COLO829 (cell line): ENCODE data around the gene SASS6.

Experiments
- DNase-seq: peaks from one replicate; pipeline ENCODE4 v3.0.0; 2012; ENCODE audit warnings: low spot score

Gene SASS6

DNA sequence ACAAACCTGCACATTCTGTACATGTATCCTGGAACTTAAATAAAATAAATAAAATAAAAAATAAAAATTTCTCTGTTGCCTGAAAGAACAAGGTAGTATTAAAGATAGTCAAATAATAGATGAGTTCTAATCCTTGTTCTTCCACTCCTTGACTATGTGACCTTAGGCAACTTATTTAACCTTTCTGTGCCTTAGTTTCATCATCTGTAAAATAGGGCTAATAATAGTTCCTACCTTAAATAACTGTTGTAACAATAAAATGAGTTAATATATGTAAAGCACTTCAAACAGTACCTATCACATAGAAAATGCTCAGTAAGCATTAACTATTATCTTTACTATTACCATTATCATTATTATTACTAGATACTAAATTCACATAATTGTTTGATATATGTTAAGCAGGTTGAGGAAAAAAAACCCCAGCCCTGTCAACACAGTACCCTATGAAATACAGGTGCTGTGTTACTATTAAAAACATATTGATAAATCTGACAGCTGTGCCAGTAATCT, 23.1 kb downstream of the SASS6 start:
- no peak for DNase-seq

GRCh38 chr1:100107696-100108095, 25.0 kb downstream of the SASS6 start:
- peak; percentile 1 for DNase-seq

GRCh38 chr1:100101564-100101963, 31.2 kb downstream of the SASS6 start:
- no peak for DNase-seq

DNA sequence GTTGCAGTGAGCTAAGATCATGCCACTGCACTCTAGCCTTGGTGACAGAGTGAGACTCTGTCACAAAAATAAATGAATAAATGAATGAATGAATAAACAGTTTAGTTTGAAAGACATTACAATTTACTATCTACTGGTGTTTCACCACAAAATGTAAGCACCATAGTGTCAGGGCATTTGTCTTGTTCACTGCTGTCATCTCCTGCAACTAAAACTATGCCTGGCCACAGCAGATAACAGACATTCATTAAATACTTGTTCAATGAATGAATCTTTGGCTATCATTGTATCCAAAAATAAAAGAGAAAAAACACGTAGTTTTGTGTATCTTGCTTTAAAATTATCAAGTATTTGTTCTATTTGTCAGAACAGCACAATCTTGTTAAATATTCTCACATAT, 32.5 kb downstream of the SASS6 start:
- no peak for DNase-seq

GRCh38 chr1:100090471-100090870, 42.3 kb downstream of the SASS6 start:
- DNase-seq, result no peak

DNA sequence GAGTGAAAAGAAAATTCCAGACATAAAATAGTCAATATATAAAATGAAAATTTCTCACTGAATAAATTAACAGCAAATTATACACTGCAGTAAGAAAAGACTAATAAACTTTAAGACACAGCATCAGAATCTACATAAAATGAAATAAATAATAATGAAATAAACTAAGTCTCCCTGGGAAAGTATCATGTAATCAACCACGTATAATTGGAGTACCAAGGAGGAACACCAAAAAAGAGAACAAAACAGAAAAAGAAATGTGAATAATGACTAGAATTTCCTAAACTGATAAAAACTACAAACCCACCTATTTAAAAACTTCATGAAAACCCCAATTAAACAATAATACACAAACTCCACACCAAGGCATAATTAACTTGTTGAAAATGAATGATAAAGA, 43.6 kb downstream of the SASS6 start:
- DNase-seq, result no peak

DNA sequence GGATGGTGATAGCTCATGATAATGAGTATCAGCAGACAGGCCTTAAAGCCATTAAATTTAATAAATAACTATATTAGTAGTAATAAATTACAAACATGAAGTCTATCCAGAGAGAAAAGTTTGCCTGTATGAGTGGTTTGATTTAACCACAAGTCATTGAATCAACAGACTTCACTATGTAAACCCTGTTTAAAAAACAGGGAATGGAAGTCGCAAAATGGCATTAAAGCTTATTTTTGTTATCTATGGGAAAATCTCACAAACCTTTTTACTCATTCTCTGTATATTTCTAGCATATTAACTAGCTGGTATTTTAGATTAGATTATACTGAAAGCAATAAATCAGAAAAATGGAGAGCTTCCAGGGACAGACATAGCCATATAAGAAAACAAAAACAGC, 45.3 kb downstream of the SASS6 start:
- no peak for DNase-seq

DNA sequence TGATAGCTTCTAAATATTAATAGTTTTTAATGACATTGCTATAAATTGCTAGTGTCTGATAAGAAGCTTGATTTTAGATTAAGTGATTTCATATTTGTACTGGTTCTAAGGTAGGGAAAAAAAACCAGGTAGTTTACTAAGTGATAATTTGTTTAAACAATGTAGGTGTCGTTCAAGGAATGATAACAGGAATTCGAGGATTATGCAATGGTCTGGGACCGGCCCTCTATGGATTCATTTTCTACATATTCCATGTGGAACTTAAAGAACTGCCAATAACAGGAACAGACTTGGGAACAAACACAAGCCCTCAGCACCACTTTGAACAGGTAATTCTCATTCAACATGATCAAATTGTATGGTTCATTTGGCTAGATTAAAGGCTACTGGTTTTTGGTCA, 52.4 kb downstream of the SASS6 start:
- no peak for DNase-seq

- no peak for DNase-seq
Observed at GRCh38 chr1:100077531-100077930, 55.2 kb downstream of the SASS6 start.

GRCh38 chr1:100076744-100077143, 56.0 kb downstream of the SASS6 start:
- no peak for DNase-seq

DNA sequence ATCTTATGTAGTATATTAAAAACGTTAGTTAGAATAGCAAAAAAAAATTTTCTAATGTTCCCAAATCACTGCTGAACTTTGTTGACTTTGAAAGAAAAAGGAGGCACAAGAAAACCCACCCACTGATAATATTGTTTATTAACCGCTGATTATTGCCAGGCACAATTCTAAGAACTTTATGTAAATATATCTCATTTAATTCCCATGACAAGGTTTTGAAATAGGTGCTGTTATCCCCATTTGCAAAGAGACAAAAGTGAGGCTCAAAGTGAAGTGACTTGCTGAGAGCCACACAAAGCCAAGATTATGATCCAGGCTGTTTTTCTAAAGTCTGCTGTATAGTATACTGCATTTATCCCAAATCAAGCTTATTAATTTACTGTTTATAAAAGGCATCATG, 56.4 kb downstream of the SASS6 start:
- no peak for DNase-seq

DNA sequence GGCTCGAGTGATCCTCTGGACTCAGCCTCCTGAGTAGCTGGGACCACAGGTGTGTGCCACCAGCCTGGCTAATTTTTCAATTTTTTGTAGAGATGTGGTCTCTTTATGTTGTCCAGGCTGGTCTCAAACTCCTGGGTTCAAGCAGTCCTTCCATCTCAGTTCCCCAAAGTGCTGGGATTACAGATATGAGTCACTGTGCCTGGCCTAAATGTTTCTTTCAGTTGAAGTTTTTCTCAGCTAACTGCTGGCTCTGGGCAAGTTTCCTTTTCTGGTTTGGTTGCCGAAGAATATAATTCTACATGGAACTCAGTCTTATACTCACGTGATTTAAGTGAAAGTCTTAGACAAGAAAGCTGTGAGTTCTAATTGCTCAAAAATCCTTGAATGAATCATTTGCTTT, 57.0 kb downstream of the SASS6 start:
- DNase-seq, result no peak

DNA sequence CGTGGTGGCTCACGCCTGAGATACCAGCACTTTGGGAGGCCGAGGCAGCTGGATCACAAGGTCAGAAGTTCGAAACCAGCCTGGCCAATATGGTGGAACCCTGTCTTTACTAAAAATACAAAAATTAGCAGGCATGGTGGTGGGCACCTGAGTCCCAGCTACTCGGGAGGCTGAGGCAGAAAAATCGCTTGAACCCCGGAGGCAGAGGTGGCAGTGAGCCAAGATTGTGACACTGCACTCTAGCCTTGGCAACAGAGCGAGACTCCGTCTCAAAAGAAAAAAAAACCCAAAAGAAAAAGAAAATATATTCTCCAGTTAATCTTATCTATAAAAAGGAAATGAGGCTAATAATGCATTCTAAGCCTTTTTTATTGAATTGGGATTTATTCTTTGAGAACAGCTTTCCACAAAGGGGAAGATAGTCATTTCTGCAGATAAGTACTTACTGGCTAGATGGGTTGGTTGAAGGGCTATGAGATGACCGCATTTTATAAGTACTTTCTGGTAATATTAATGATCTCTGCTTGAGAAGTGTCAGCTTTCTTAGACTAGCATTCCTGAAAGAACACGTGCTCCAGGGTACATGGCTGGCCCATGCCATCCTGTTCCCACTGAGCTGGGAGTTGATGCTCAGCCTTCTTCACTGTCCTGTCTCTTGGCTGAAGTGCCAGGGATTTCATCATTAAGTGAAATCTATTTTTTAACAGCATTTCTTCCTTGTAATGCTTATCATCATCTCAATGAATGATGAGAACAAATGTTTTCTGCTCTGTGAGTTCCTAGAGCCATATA, 57.9 kb downstream of the SASS6 start:
- DNase-seq, result no peak

DNA sequence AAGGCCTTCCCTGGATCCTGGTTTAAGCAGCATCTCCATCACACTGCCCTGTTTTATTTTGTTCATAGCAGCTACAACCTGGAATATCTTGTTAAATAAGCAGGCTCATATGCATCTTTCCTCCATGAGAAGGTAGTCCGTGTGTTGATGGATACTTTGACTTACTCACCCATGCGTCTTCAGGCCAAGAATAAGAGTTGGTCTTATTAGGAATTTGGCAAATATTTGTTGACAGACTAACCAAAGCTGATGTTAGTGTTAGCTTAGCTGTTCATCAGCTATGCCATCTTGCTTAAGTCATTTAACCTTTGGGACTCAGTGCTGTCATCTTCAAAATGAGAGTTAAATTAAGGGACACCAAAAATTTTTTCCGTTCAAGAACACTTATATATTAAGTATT, 59.2 kb downstream of the SASS6 start:
- no peak for DNase-seq

DNA sequence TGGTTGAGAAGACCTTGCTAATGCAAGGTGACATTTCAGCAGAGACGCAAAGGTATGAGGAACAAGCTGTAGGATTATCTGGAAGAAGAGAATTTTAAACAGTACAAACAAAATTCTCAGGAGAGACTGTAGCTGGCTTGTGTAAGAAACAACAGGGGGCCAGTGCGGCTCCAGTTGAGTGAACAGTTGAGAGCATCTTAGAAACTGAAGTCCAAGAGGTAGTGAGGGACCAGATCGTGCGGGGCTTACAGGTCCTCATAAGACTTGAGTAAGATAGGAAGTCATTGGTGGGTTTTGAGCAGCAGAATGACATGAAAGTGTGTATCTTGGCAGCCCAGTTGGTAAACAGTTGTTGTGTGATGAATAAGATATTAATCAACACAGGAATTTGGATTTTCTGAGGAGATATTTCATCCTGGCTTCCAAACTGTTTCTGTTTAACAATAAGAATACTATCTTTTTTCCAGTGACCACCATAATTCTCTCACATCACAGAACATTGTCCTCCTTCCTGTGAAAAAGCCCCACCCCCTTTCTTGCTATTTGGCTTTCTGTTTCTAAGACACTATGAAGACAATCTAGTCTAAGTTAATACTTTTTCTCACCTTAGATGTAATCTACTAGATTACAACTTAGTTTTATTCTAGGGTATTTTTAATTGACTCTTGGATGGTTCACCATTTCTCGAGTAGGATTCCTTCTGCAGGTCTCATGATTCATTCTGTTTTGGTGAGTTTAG, 62.4 kb downstream of the SASS6 start:
- DNase-seq, result no peak

- no peak for DNase-seq
Observed at GRCh38 chr1:100065969-100066227, 66.8 kb downstream of the SASS6 start.

DNA sequence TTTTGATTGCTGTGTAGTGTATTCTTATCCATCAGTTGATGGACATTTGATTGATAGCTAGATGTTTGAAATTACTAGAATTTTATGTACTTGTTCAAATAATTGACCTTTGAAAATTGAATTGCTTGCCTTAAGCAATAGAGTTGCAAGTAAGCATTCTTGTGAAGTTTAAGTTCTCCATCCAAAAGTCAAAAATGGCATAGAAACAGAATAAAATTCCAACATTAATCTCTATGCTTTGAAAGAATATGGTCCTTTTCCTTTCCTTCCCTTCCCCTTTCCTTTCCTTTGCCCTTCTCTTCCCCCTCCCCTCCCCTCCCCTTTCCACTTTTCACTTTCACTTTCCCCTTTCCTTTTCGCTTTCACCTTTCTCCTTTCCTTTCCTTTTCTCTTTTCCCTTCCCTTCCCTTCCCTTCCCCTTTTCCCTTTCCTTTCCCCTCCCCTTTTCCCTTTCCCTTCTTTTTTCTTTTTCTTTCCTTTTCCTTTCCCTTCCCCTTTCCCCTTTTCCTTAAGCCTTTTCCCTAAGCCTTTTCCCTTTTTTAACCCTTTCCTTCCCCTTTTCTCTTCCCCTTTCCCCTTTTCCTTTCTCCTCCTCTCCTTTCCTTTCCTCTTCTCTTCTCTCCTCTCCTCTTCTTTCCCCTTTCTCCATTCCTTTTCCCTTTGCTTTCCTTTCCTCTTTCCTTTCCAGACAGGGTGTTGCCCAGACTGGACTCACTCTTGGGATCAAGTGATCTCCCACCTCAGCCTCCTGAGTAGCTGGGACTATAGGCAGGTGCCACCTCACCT, 67.4 kb downstream of the SASS6 start:
- DNase-seq, result no peak

DNA sequence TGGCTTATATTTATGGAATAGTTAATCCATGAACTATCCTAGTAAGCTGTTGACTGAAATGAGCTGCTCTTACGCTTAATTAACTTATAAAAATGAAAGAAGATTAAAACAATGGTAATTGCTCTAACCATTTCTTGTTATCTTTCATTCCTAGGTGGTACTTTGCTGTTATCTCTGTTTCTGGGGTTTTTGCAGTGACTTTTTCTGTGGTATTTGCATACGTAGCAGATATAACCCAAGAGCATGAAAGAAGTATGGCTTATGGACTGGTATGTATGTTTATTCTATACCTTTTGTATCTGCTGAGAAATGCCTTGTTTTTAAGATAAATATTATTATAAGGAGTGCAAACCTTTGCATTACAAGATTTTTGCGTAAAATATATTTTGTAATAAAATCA, 71.0 kb downstream of the SASS6 start:
- no peak for DNase-seq

- no peak for DNase-seq
Observed at GRCh38 chr1:100053727-100054126, 79.0 kb downstream of the SASS6 start.

DNA sequence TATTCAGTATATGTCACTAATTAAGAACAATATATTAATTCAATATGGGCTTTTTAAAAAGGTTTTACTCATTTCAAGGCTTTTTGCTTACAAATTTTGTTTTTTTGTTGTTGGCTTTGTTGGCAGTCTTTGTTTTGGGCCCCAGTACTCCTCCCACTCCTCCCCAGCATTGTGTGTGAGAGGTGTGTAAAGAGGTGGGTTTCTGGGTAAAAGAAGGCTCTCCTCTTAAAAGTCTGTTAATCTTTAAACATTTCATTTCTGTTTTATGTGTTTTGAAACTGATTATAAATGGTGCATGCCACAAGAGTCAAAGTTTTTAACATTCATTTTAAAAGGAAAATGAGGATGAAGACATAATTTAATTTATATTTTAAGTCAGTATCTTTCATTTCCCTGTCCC, 79.6 kb downstream of the SASS6 start:
- no peak for DNase-seq

DNA sequence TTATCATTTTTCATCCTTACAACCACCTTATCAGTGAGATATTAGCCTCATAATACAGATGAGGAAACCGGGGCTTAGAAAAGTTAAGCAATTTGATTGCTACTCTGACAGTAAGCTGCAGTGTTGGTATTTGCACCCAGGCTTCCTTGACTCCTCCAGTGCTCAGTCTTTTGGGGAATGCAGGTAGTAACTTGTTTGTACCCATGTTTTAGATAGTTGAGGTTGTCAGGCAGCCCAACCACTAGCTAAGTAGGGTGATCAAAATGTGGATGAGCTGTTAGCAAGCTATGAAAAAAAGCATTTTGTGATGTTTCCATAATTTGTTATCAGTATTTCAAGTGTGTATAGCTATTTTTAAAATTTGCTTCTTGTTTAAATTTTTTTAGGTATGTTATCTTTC, 80.8 kb downstream of the SASS6 start:
- no peak for DNase-seq

- DNase-seq, result no peak
Observed at GRCh38 chr1:100051401-100051800, 81.3 kb downstream of the SASS6 start.

DNA sequence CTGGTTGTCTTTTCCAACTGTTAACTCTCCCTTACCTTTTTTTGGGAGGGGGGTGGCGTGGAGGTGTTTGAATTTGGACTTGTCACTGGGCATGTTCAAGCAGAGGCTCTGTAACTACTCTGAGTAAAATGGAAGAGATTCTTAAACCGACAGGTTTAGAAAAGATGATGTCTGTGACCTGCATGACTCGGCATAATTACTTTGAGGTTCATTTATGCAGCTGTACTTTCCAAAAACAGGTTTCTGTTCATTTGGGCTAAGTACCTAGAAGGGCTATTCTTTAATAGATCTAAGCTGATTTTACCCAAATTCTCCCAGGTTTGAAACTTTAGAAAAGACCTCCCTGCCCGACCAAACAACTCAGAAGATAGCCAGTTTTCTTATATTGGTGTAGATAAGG, 82.6 kb downstream of the SASS6 start:
- DNase-seq, result no peak
